Measurements from ENCODE around the gene MMRN2.
A peak's percentile ranks its signal among the peaks of the same experiment; 100 is the strongest.

Gene MMRN2

GRCh38 chr10:86888585-86889381 is 68.6 kb downstream of the MMRN2 start:
- peak; percentile 56 for DNase-seq (ENCODE audit: low read depth)
